GM21786 (cell line): Measurements from ENCODE around the gene ETNK1.

ENCODE experiments used
- ATAC-seq: cut with Tn5 transposase; IDR thresholded peaks from one replicate; pipeline ENCODE4 v1.9.1; 2021; ENCODE audit not compliant: unreplicated experiment

The ETNK1 gene

DNA sequence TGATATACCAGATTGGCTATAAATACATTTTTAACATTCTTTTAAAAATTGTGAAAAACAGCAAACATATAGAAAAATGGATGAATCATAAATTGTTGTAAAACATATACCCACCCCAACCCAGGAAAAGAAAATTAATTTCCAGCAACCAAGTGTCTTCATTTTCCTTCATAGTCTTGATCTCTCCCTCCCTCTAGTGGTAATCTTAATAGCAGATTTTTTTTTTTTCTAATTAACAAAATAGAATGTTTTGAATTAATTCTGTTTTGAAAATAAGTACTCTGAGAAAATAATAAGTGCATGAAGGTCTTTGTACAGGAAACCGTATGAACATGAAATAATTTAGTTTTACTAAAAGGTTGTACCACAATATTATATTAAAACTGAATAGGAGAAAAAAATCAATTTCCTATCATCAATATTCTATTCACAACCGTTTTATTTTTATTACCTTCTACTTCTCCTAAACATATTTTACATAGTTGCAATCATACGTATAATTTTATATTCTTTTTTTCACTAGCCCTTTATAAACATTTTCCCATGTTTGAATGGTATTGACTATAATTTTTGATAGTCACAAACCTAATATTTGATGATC lies 7.0 kb downstream of the ETNK1 start:
- ATAC-seq = no peak

DNA sequence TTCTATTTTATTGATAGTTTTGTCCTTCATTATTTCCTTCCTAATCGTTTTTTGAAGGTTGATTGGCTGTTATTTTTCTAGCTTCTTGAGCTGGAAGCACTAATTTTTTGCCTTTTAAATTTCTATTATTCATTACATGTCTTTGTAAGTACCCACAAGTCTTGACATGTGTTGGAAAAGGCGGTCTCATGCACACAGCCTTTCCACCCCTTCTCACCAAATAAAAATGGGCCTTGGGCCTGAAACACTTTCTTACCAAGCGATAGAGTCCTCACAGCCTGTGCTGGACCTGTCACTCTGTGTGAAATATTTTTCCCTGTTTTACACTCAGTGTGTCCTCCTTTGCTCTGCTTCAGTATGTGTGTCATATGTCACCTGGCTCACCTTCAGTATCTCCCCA lies 9.9 kb downstream of the ETNK1 start:
- ATAC-seq = no peak

DNA sequence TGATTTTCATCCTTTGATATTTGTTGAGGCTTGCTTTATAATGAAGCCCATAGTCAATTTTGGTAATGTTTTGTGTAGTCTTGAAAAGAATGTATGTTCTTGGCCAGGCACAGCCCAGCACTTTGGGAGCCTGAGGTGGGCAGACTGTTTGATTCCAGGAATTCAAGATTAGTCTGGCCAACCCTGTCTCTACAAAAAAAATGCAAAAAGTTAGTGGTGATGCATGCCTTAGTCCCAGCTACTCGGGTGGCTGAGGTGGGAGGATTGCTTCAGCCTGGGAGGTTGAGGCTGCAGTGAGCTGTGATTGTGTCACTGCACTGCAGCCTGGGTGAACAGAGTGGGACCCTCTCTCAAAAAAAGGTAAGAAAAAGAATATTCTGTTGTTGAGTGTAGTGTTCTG lies 10.8 kb downstream of the ETNK1 start:
- ATAC-seq = no peak

DNA sequence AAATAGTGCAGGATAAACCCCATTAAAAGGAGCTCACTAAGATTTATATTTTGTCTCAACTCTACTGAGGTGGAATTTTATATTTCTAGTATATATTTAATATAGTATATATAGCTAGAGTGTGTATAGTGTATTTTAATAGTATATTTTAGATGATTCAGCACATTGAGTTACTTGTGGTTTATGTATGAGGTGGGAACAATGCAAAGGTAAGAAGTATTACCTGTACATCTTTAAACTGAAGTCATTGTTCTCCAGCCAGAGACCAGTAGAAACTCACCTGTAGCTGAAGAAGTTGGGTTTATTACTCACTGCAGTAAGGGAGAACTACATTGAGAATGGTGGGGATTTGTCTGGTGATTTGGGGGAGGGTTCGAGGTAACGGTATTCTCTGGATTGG lies 15.9 kb downstream of the ETNK1 start:
- no peak for ATAC-seq

DNA sequence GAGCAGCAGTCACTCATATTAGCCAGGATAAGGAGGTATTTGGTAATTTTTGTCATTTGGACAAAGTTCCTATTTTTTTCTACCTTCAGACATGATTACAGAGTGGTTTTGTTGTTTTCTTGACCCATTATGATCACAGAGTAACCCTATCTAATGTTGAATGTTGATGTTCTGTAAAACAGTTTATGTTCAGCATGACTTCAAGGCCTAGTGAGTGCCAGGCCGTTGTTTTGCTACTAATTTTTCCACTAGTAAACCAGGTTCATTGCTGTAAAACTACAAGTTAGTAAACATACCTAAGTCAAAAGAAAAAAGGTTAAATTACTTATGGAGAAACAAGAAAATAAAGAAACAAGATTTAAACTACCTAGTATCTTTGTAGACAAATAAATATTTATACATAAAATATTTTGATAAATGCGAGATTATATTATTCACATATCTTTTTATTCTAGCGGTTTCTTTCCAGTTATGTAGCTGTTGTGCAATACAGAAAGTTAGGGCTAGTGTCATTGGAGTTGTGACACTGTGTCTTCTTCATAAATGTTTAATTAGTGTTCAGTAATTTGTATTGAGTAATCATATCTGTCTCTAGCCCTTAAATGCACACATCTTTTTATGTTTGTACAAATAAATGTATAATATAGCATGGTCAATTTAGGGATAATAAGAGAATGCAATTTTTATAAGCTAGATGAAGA lies 16.5 kb downstream of the ETNK1 start:
- no peak for ATAC-seq

DNA sequence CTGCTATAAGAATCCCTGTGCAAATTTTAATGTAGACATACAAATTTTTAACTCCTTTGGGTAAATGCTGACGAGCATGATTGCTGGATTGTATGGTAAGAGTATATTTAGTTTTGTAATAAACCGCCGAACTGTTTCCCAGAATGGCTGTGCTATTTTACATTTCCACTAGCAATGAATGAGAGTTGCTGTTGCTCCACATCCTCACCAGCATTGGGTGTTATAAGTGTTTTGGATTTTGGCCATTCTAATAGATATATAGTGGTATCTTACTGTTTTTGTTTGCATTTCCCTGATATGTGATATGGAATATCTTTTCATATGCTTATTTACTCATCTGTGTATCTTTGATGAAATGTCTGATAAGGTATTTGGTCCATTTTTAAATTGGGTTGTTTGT lies 23.7 kb downstream of the ETNK1 start:
- ATAC-seq = no peak

DNA sequence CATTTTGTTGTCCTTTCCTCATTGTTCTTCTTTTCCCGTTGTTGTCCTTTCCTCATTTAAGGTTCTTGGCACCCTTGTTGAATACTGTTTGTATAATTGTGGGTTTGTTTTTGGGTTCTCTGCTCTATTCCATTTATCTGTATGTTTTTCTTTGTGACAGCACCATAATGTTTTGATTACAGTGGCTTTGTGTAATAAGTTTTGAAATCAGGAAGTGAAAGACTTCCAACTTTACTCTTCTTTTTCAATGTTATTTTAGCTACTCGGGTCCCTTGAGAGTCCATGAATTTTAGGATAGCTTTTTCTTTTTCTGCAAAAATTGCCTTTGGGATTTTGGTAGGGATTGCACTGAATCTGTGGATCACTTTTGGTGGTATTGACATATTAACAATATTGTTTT lies 28.1 kb downstream of the ETNK1 start:
- no peak for ATAC-seq

DNA sequence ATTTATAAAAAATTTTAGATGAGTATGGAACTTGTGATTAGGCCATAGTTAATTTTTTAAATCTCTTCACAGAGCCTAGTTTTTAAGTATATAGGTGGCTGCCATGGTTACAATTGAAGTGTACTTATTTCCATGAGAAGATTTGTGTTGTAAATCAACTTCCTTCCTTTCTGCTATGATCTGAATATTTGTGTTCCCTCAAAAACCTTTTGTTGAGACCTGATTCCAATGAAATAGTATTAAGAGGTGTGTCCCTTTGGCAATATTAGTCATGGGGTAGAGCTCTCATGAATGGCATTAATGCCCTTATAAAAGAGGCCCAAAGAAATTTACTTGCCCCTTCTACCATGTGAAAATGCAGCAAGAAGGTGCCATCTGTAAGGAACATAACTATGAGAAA lies 28.8 kb downstream of the ETNK1 start:
- no peak for ATAC-seq

DNA sequence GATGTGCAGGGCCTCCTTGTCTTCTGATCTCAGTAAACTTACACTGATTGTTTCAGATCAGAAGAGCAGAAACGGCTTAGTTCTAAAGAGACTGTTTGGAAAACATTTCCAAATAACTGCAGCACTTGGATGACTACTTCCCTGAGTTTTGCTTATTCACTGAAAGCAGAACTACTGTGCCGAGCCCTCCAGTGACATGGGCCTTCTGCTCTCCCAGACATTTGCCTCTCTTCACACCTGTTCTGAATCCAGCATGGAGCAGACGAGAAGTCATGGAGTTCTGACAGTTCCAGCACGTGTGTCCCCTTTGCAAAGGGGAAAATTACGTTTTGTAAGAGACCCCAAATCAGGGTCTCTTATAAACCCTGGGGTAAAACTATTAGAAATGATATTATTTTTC lies 31.4 kb downstream of the ETNK1 start:
- ATAC-seq = no peak

DNA sequence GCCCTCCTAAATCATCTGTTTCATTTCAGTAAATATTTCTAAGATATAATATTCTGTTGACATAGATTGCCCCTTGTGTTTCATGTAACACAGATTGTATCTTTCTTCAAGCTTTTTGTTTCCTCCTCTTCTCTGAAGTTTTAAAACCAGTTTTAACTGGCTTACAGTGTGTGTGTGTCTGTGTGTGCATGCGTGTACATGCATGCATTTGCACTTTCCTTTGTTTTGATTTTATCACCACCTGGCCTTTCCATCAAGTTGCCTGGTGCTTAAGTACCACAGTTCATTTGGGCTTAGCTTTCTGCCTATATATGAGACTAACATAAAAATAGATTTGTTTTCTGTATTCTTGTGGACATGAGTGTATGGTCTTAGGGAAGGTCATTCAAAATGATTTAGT lies 31.9 kb downstream of the ETNK1 start:
- no peak for ATAC-seq

DNA sequence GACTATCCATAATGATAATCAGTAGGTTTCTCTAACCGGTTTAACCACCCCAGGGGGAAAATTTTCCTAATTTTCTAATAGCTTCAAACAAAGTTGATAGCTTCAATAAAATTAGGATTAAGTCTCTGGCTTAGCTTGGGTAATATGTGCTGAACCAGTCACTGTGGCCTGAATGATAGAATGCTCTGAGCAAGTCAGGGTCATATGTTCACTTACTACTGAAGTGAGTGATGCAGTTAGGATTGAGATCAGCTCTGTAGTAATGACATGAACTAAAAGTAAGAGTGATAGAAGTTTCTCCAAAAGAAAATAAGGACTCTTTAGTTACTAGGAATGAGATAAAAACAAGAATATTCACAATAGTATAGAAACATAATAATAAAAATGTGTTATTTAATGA lies 32.6 kb downstream of the ETNK1 start:
- no peak for ATAC-seq

DNA sequence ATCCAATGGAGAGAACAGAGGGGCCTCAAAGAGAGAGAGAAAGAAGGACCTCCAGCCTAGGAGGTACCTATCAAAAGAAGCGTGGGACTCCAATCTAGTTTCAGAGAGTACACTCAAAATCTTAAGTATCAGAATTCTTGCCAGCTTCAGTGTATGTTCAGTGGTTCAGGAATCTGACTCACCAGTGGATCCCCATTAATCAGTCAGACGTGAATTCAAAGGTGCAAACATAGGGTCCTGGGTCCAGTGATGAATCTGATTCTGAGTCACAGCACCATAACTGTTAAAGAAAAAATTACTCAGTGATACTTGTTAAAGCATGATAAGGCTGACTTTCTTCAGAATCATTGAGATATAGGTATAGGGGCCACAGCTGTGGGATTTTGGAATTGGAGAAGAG lies 33.2 kb downstream of the ETNK1 start:
- no peak for ATAC-seq

DNA sequence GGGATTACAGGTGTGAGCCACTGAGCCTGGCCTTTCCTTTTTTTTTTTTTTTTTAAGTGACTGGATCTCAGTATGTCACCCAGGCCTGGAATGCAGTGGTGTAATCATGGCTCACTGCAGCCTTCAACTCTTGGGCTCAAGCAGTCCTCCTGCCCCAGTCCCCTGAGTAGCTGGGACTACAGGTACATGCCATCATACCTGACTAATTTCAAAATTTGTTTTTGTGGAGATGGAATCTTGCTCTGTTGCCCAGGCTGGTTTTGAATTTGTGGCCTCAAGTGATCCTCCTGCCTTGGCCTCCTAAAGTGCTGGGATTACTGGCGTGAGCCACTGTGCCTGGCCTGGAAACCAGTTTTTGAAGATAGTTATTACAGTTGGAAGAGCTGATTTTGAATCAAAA lies 37.4 kb downstream of the ETNK1 start:
- no peak for ATAC-seq

DNA sequence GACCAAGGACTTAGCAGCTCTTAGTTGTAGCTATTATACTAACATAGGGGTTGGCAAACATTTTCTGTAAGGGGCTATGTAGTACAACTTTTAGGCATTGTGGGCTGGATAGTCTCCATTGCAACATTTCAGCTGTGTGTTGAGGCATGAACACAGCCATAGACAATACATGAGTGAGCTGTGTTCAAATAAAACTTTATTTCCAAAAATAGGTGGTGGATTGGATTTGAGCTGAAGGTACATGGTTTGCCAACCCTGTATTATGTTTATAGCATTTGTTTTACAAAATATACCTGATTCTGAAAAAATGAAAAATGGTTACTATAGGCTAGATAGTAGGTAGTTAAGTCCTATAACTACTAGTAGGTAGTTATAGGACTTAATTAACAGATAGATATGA lies 40.5 kb downstream of the ETNK1 start:
- ATAC-seq = no peak

DNA sequence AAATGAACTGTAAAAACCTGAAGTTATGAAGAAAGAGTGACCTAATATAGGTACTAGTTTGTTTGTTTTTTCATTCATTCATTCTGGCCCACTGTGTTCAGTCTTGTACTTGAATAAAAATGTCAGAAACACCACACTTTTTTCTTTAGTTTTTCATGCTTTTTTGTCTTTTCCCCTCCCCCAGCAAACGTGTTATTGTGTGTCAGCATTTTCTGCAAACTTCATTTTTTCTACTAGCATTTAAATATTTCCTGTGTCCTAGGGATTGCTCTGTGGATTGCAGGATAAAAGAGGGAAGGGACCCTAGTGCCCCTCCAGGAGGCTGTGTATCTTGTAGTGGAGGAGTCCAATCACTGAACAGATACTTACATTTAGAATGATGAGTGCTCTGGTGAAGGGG lies 42.2 kb downstream of the ETNK1 start:
- ATAC-seq = no peak

DNA sequence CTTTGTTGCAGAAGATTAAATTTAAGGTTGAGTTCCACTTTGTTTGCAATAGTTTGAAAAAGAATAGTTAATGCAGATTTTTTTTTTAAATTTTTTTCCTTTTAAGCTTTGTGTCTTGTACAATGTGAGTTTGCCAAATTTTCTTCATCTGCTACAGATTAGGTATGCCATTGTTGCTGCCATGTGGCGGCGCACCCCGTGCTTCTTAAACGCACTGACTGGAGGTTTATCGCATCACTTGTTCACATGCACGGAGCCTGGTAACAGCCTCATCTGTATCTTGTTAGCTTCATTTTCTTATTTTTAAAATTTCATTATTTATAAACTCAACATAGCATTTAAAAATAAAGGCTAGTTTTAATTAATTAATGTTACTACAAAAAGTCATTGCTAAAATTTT lies 43.5 kb downstream of the ETNK1 start:
- no peak for ATAC-seq

DNA sequence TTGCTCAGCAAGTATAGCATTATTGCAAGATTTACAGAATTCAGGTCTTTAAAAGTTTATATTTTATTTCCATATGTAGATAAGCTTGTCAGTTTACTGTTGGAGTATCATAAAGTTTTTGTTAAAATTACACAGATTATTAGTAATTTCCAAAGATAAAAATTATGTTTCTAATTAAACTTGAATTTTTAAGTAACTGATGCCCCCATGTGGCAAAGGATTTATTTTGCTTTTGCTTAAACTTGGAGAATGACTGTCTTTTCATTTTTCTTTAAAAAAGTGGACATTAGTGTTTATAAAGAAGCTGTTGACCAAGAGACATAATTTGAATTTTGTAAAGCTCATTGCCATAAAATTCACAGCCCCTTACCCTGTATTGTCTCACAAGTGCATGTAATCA lies 45.8 kb downstream of the ETNK1 start:
- no peak for ATAC-seq

DNA sequence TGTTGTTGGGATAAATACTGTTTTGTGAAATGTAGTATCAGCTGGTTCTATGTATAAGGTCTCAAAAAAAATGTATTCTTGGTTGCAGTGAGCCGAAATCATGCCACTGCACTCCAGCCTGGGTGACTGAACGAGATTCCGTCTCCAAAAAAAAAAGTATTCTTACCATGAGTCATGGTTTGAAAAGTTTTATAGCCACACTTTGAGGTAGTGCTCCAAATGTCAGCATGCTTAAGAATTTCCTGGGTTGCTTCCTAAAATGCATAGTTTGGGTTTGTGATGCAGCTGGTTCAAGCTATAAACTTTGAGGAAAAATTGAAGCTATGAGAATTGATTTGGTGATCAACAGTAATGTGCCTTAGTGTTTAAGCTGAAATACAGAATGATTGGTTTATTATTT lies 48.0 kb downstream of the ETNK1 start:
- ATAC-seq = no peak

DNA sequence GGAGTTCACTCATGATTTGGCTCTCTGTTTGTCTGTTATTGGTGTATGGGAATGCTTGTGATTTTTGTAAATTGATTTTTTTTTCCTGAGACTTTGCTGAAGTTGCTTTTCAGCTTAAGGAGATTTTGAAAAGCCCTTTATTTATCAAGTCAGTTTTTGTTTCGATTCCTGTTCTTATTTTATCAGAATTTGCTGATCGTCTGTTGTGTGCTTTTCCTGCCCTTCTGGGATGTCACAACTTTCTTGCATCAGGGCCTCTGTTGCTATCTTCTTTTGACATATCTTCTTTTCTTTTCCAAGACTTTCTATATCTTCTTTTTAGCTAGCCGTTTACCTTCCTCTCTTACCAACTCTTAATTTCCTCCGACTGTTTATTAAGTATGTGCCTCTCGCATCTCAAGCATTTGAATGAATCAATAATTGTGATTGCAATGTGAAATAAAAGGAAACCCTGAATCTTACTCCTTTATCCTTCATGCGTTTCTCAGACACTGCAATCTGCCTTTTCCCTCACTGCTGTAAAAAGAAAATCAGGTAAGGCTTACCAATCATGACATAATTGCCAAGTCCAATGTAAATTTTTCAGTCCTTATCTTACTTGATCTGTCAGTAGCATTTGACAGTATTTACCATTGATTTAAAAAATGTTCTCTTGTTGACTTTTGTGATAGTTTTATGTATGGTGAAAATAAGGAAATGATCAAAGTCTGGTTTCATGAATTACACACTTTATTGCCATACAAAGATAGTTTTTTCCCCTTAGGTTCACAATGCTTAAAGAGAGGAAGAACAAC lies 53.0 kb downstream of the ETNK1 start:
- no peak for ATAC-seq

DNA sequence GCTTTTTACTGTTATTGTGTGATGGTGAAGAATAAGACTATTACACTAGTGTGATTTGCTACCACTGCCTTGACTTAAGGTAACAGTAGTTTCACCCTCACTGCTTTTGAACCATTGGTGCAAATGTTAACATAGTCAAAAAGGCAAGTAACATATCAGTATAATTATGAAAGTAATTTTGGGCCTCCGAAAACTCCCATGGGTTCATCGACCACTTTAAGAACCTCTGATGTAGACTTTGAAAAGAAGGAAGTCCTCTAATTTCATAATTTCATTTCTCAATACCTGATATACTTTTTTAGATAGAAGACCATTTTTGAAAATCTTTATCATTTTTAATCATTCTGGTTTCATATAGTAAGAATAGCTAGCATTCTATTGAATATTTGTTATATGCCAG lies 57.7 kb downstream of the ETNK1 start:
- ATAC-seq = no peak

DNA sequence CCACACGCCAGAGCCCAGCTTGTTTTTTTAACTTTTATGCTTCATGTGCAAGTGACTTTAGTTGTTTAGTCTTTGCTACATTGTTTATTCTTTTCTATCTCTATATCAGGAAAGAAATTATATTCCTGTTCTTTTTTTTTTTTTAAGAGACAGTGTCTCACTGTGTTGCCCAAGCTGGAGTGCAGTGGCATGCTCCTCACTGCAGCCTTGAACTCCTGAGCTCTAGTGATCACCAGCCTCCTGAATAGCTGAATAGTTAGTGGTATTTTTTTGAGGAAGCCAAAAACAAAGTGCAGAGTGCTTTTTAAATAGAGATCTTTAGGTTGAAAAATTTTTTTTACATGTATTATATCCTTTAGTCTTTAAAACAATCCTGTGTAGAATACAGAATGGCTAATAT lies 58.2 kb downstream of the ETNK1 start:
- ATAC-seq = no peak
